Erythroblast (primary cell): Measurements from ENCODE around the gene SIRT5.

Experiments
- GATA1 ChIP-seq: IDR thresholded peaks from 2 replicates; pipeline ENCODE4 v1.6.1; 2011; ENCODE audit warnings: low read depth, mild to moderate bottlenecking, control low read depth, low read length, moderate library complexity
- POLR2A ChIP-seq: IDR thresholded peaks from 2 replicates; pipeline ENCODE4 v1.6.1; 2011; ENCODE audit warnings: mild to moderate bottlenecking, low read length

DNA sequence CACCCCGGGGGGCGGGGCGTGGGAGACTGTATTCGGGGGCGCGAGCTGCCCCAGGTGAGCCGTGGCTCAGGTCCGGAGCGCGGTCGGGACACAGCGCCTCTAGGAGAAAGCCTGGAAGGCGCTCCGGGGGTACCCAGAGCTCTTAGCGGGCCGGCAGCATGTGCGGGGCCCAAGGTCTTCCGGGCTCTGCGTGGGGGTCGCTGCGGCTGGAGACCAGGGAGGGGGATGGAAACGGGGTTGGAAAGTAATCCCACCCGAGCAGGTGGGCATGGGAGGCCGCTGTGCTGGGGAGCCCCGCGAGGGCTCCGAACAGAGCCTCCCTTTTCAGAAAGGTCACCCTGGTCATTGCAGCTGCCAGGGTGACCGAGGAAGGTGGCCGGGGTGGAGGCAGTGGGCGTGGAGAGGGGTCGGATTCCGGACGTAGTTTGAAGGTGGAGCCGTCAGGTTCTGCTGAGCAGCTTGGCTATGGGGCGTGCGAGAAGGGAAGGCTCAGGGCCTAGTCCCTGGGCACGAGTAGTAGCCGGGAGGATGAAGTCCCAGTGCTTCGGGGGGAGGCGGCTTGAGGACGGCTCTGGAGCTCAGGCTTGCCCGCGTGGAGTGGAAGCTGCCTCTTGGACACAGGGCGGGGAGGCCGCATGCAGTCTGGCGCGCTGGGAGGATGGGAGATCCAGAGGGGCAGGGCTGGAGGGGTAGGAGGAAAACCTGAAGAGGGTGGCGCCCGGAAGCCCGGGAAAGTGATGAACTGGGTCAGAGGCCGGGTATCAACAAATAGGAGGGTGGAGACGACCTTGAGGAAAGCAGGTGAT, at the start of gene SIRT5:
- TF ChIP-seq POLR2A = peak; percentile 73
- TF ChIP-seq GATA1 = no peak
